ENCODE data around the gene MYF6.

DNA sequence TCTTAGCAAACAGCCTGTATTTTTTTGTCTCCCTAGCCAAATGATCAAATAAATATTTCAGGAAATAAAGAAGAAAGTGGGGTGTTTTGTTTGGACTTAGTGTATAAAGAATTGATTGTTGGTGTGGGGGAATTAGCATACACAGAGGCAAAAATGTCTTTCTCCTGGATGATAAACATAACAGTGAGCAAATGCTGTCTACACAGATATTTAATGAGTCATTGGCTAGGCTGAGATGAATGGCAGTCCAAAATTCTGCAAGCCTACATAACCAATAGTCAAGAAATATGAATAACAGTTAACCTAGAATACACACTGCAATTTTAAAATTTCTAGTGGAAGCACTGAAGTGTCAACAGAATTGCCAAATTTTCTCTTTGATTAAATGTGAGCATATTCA is 45.0 kb downstream of the MYF6 start:
- TF ChIP-seq, protein P1, sequence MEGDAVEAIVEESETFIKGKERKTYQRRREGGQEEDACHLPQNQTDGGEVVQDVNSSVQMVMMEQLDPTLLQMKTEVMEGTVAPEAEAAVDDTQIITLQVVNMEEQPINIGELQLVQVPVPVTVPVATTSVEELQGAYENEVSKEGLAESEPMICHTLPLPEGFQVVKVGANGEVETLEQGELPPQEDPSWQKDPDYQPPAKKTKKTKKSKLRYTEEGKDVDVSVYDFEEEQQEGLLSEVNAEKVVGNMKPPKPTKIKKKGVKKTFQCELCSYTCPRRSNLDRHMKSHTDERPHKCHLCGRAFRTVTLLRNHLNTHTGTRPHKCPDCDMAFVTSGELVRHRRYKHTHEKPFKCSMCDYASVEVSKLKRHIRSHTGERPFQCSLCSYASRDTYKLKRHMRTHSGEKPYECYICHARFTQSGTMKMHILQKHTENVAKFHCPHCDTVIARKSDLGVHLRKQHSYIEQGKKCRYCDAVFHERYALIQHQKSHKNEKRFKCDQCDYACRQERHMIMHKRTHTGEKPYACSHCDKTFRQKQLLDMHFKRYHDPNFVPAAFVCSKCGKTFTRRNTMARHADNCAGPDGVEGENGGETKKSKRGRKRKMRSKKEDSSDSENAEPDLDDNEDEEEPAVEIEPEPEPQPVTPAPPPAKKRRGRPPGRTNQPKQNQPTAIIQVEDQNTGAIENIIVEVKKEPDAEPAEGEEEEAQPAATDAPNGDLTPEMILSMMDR (IDR thresholded peaks at IDR 0.05; ENCODE audit: poor library complexity): no peak
- no peak for TF ChIP-seq EZH2 (IDR thresholded peaks at IDR 0.05; ENCODE audit: borderline replicate concordance)
